ENCODE results near the gene ZFHX3. TPM values are rescaled to one million over a fixed set of nuclear protein-coding genes. Genes with fewer than 3 reads are reported as not detected.

ZFHX3 gene
- total and polyA plus RNA-seq, 9 of the 15 experiments (the other 6 are each of a cell fraction or from before 2014, with no cell fraction given): 0.01 to 0.23 (median 0.06) TPM; not detected in 4

DNA sequence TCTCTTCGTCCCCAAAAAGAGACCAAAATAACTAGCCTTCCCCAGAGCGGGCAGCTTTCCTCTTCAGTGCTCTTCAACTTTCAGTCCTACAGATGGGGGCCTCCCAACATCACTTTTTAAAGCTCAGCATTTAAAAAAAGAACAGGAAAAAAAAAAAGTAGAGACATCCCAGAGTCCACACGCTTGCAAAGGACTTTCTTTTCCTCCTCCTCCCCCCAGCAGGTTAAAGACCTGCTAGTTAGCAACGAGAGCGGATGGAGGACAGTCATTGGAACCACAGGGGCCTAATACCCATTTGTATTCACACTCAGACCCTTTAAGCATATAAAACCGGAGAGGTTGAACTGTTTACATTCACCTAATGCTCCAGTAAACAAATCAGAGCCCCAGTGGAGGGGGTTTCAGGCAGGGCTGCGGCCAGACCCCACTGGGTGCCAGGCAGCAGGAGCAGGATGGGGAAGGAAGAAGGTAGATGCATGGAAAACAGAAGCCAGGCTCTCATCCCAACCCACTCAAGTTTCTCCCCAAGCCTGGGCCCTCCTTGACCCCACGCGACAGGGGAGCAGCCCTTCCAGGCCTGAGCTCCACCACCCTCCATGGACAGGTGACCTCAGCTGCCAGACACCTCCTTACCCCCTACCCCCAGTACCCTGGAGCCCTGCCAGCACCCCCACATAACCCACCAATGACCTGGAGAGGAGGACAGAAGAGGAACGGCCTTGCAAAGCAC, 15.2 kb downstream of the ZFHX3 start:
- WGBS (ENCODE audit: insufficient coverage, low coverage, missing lambda C conversion rate): 11% methylated on average over 8 of the region's 10 CpGs
- no peak for ATAC-seq
- Histone ChIP-seq H3K9me3 (replicated peaks; ENCODE audit: control insufficient read depth, insufficient read depth, low read depth, low read length) (no peaks in the 10 kb centered on the region), H3K4me3 (no peak overlapping the region), H2AFZ (ENCODE audit: low read depth, low read length) (no peak overlapping the region), H3K79me2 (ENCODE audit: control insufficient read depth, insufficient read depth, low read length) (no peaks in the 10 kb centered on the region), H3K9ac (ENCODE audit: insufficient read depth in 1 of 2, low read depth in 2 of 2, low read length in 2 of 2) (no peak overlapping the region), H4K20me1 (replicated peaks; ENCODE audit: control insufficient read depth, insufficient read depth, low read length) (no peaks in the 10 kb centered on the region), H3K4me2 (ENCODE audit: insufficient read depth, low read length) (no peak overlapping the region), H3K4me1 (replicated peaks in 1 of 2; ENCODE audit: control insufficient read depth in 2 of 2, insufficient read depth in 2 of 2, low read length in 2 of 2) (peaks cover 3 to 8% of the 10 kb centered on the region in 2 experiments; a peak in 3 of 5 replicates), H3K9me1 (ENCODE audit: control insufficient read depth, insufficient read depth, low read length) (no peaks in the 10 kb centered on the region), H3K27ac (ENCODE audit: extremely low read depth, low read depth, low read length) (no peak overlapping the region), H3K27me3 (ENCODE audit: control insufficient read depth in 2 of 2, insufficient read depth in 2 of 2, low read length in 2 of 2) (peaks cover 20 to 49% of the 10 kb centered on the region in 2 experiments), H3K36me3 (ENCODE audit: control insufficient read depth, insufficient read depth, low read length) (no peaks in the 10 kb centered on the region)
- BruUV-seq (replicated peaks): no TSS peak
- CTCF ChIA-PET (ENCODE audit: low intra/inter-chr PET ratio): no interaction called here
- no peak for TF ChIP-seq POLR2B (IDR thresholded peaks at IDR 0.05; ENCODE audit: low read depth, partially characterized antibody)
- no peak for TF ChIP-seq E4F1 (CRISPR knock-in tag; IDR thresholded peaks at IDR 0.05; ENCODE audit: borderline replicate concordance)
- no peak for TF ChIP-seq PTTG1 (tag; IDR thresholded peaks at IDR 0.05; ENCODE audit: low read depth)
- no peak for TF ChIP-seq ZNF3 (CRISPR knock-in tag; IDR thresholded peaks at IDR 0.05)
- TF ChIP-seq ZNF584 (CRISPR knock-in tag; IDR thresholded peaks at IDR 0.05; ENCODE audit: low read depth): no peak
- TF ChIP-seq POLR2AphosphoS2 (IDR thresholded peaks at IDR 0.05; ENCODE audit: low read length): no peak
- TF ChIP-seq THAP12 (CRISPR knock-in tag; IDR thresholded peaks at IDR 0.05): no peak
- TF ChIP-seq PRMT5 (CRISPR knock-in tag; IDR thresholded peaks at IDR 0.05): no peak
- TF ChIP-seq ZNF431 (CRISPR knock-in tag; IDR thresholded peaks at IDR 0.05): no peak
- TF ChIP-seq, protein P1, sequence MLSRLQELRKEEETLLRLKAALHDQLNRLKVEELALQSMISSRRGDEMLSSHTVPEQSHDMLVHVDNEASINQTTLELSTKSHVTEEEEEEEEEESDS (CRISPR knock-in tag; IDR thresholded peaks at IDR 0.05): no peak
- TF ChIP-seq ZNF444 (CRISPR knock-in tag; IDR thresholded peaks at IDR 0.05): no peak
- TF ChIP-seq TBL1XR1 (IDR thresholded peaks at IDR 0.05; ENCODE audit: low read length in 2 of 2): no peak
- POLR2A ChIA-PET: no interaction called here
- intact Hi-C loops (cut with micrococcal nuclease): loop anchor here (5.0 kb wide), 1 partner anchor 165 kb away; no protein-coding TSS in a partner anchor
- DNase-seq (ENCODE audit: extremely low read depth in 1 of 4, low spot score in 3 of 4): no peak
- no peak for FAIRE-seq
- in situ Hi-C loops (cut with MboI): no loop called here

Measured in K562 (cell line).